AG10803 (cell line): Measurements from ENCODE around the gene CDH4.

Experiments used
- DNase-seq: peaks from one replicate; pipeline ENCODE4 v3.0.0; 2010; ENCODE audit warnings: low read depth
- H3K4me3 ChIP-seq: 2 replicates; pipeline ENCODE4 v1.5.1; 2011; ENCODE audit warnings: mild to moderate bottlenecking, low read length, control low read depth
- TF ChIP-seq, protein P1 (sequence below): conservative IDR thresholded peaks from 2 replicates; pipeline ENCODE4 v1.5.1; 2011; ENCODE audit warnings: mild to moderate bottlenecking, low read length, control low read depth, inconsistent platforms

Gene CDH4

DNA sequence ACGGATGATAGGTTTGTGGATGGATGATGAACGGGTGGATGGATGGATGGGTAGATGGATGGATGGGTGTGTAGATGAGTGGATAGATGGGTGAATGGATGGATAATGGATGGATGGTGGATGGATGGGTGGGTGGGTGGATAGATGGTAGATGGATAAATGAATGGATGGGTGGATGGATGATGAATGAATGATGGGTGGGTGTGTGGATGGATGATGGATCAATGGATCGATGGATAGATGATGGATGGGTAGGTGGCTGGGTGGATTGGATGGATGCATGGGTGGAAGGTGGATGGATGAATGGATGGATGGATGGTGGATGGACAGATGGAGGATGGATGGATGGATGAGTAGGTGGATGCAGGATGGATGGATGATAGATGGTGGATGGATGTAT, 419.5 kb downstream of the CDH4 start:
- no peak for DNase-seq
- TF ChIP-seq, protein P1, sequence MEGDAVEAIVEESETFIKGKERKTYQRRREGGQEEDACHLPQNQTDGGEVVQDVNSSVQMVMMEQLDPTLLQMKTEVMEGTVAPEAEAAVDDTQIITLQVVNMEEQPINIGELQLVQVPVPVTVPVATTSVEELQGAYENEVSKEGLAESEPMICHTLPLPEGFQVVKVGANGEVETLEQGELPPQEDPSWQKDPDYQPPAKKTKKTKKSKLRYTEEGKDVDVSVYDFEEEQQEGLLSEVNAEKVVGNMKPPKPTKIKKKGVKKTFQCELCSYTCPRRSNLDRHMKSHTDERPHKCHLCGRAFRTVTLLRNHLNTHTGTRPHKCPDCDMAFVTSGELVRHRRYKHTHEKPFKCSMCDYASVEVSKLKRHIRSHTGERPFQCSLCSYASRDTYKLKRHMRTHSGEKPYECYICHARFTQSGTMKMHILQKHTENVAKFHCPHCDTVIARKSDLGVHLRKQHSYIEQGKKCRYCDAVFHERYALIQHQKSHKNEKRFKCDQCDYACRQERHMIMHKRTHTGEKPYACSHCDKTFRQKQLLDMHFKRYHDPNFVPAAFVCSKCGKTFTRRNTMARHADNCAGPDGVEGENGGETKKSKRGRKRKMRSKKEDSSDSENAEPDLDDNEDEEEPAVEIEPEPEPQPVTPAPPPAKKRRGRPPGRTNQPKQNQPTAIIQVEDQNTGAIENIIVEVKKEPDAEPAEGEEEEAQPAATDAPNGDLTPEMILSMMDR, result no peak
- H3K4me3 ChIP-seq, result no peak overlapping the region

DNA sequence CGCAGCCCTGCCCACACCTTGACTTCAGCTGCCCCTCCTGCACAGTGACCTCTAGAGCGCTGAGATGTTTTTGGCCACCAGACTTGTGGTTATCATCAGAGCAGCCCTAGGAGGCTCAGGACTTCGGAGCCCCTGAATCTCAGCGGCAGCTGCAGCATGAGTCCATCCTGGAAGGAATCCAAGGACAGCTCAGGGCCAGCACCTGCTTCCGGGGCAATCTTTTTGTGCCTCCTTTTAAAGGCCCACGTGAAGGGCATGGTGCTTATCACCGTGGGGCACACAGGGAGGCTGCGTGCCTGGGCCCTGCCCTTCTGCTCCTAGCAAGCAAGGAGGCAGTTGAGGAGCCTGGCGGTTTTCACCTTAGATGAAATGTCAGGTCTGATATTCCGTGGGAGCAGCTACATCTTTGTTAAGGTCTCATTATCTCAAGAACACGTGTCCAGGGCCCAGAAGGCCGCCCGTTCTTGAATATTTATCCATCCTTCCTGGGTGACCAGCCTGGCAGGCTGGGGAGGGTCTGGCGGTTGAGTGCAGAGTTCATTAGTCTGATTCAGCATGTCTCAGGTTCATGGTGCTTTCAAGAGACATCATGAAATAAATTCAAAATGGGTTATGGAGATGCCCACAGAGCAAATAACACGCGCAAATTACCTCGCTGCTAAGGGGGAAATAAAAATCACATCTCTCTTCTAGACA, 421.2 kb downstream of the CDH4 start:
- no peak overlapping the region for H3K4me3 ChIP-seq
- TF ChIP-seq, protein P1, result no peak
- DNase-seq, result no peak

DNA sequence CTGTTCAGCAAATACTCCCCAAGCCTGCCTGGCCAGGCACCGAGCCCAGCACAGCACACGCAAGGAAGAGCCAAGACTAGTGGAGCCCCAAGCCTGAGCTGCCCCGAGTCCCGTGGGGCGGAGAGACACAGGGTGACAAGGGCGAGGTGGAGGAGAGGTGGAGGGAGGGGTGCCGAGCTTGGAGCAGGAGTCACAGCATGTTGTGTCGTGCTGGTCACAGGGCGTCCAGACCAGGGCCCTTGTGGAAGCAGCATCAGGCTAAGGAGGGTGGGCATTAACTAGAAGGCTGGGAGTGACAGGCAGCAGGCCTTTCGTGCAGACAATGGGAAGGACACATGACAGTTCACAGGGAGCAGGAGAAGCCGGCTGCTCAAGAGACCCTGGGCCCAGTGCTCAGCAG, 422.1 kb downstream of the CDH4 start:
- no peak overlapping the region for H3K4me3 ChIP-seq
- no peak for DNase-seq
- TF ChIP-seq, protein P1, result no peak

DNA sequence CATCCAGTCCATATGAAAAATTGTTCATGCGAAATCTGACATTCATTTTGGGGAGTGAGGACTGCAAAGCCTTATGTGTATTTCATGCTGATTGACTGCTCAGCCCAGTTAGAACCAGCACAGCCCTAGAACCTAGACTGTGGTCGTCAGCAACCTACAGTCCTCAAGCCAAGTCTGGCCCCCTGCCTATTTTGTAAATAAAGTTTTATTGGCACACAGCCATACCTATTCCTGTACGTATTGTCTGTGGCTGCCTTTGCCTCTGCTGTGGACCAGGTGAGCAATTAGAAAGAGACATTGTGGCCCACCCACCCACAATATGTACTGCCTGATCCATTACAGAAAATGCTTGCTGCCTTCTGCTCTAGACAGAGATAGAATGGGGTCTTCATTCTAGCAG, 422.6 kb downstream of the CDH4 start:
- no peak overlapping the region for H3K4me3 ChIP-seq
- no peak for DNase-seq
- TF ChIP-seq, protein P1, result no peak

DNA sequence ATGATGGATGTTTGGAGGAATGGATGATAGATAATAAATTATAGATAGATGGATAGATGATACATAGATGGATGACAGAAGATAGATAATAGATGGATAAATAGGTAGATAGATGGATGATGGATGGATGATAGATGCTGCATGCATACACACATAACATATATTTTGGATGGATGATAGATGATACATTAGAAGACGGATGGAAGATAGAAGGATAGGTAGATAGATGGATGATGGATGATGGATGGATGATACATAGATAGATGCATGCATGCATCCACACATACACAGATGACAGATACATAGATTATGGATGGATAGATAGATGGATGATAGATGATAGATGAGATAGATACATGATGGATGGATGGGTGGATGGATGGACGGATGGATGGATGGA, 425.9 kb downstream of the CDH4 start:
- H3K4me3 ChIP-seq, result no peak overlapping the region
- no peak for DNase-seq
- TF ChIP-seq, protein P1, result no peak

DNA sequence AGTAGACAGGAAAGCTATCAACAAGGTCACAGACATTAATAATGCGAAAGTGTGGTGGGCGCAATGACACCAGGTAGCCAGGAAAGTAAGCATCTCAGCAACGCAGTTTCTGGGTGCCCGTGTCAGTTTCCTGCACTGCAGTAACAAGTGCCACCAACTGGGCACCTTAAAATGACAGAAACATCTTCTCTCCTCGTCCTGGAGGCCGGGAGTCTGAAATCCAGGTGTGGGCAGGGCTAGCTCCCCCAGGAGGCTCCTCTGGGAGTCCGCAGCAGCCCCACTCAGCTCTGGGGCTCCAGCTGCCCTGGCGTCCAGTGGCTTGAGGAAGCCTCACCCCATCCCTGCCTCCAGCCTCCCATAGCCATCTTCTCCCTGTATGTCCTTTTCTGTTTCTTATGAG, 426.4 kb downstream of the CDH4 start:
- no peak for DNase-seq
- TF ChIP-seq, protein P1, result no peak
- no peak overlapping the region for H3K4me3 ChIP-seq

DNA sequence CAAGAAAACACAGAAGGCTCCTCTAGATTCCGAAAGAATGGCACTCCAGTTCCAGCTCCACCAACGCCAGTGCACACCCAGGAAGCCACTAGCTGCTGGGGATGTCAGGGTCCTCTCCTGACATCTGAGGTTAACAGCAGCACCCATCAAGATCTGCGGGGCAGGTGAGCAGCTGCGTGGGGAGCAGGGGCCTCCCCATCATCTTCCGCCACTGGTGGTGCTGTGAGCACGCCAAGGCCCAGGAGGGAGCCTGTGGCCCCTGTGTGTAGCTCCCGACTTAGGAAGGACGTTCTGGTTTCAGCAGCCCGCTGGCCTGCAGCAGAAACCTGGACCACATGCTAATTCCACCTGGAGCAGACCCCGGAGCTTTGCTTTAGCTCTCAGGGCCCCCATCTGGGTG, 427.4 kb downstream of the CDH4 start:
- DNase-seq, result no peak
- H3K4me3 ChIP-seq, result no peak overlapping the region
- TF ChIP-seq, protein P1, result no peak
